ENCODE results near the gene CENPN.

CENPN gene

DNA sequence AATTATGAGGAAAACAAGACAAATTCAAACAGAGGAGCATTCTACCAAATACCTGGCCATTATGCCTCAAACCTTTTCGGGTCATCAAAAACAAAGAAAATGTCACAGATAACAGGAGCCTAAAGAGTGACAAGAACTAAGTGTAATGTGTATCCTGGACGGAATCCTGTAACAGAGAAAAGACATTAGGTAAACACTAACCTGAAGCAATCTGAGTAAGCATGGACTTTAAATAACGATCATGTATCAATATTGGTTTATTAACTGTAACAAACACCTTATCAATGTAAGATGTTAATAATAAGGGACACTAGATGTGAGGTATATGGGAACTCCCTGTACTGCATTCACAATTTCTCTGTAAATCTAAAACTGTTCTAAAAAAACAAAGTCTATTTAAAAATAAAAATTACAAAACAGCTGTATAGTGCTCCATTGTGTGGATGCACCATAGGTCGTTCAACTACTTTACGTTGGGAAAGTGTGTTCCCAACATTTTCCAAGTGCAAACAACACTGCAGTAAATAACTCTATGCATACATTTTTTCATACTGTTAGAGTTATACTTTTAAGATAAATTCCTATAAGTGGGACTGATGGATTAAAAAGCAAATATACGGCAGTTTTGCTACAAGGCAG, 15.1 kb upstream of the CENPN start:
- TF ChIP-seq CTCF (IDR thresholded peaks at IDR 0.05), result no peak
- Histone ChIP-seq H3K27me3 (no peaks in the 10 kb centered on the region), H3K9me3 (no peaks in the 10 kb centered on the region), H3K4me1 (peaks cover 0 to 7% (median 0%) of the 10 kb centered on the region in 4 donors), H3K36me3 (no peaks in the 10 kb centered on the region), H3K27ac (no peak overlapping the region), H3K4me3 (no peak overlapping the region)
- no peak for DNase-seq
- intact Hi-C loops (cut with DNase I; ENCODE audit: low total_unique reads), result loop anchor here (10.0 kb wide), 1 partner anchor 57 kb away; no protein-coding TSS in a partner anchor

GRCh38 chr16:80992676-80993293, 14.2 kb upstream of the CENPN start:
- Histone ChIP-seq H3K27me3 (no peaks in the 10 kb centered on the region), H3K27ac (peak overlapping the region in 1 of 2 donors; percentile 30), H3K4me1 (peaks cover 0 to 7% (median 0%) of the 10 kb centered on the region in 4 donors), H3K36me3 (no peaks in the 10 kb centered on the region), H3K9me3 (no peaks in the 10 kb centered on the region), H3K4me3 (no peak overlapping the region)
- no peak for TF ChIP-seq CTCF (IDR thresholded peaks at IDR 0.05)
- DNase-seq, result no peak
- intact Hi-C loops (cut with DNase I; ENCODE audit: low total_unique reads), result loop anchor here (10.0 kb wide), 1 partner anchor 58 kb away; no protein-coding TSS in a partner anchor

- intact Hi-C loops (cut with DNase I; ENCODE audit: low total_unique reads), result loop anchor here (10.0 kb wide), 1 partner anchor 59 kb away; no protein-coding TSS in a partner anchor
- H3K36me3 ChIP-seq, result no peaks in the 10 kb centered on the region
- no peaks in the 10 kb centered on the region for H3K27me3 ChIP-seq
- H3K9me3 ChIP-seq, result no peaks in the 10 kb centered on the region
- H3K4me1 ChIP-seq, result peaks cover 0 to 7% (median 0%) of the 10 kb centered on the region in 4 donors
- H3K27ac ChIP-seq, result peak overlapping the region in 1 of 2 donors; percentile 30
- no peak overlapping the region for H3K4me3 ChIP-seq
- no peak for DNase-seq
- no peak for TF ChIP-seq CTCF (IDR thresholded peaks at IDR 0.05)
These were observed 13.7 kb upstream of the CENPN start for GRCh38 chr16:80993307-80993706.

DNA sequence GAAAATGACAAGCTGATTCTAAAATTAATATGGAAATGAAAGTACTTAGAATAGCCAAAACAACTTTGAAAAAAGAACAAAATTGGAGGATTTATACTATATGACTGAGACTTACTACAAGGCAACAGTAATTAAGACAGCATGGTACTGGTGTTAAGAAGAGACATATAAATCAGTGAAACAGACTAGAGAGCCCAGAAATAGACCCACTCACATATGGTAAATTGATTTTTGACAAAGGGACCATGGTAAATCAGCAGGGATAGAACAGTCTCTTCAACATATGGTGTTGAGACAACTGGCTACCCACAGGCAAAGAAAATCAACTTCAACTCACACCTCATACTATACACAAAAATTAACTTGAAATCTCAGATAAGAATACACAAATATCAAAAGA, 13.2 kb upstream of the CENPN start:
- peak overlapping the region in 1 of 2 donors; percentile 30 for H3K27ac ChIP-seq
- DNase-seq, result no peak
- H3K9me3 ChIP-seq, result no peaks in the 10 kb centered on the region
- no peaks in the 10 kb centered on the region for H3K27me3 ChIP-seq
- intact Hi-C loops (cut with DNase I; ENCODE audit: low total_unique reads), result loop anchor here (10.0 kb wide), 1 partner anchor 59 kb away; no protein-coding TSS in a partner anchor
- H3K4me3 ChIP-seq, result no peak overlapping the region
- peaks cover 0 to 7% (median 0%) of the 10 kb centered on the region in 4 donors for H3K4me1 ChIP-seq
- H3K36me3 ChIP-seq, result no peaks in the 10 kb centered on the region
- no peak for TF ChIP-seq CTCF (IDR thresholded peaks at IDR 0.05)

DNA sequence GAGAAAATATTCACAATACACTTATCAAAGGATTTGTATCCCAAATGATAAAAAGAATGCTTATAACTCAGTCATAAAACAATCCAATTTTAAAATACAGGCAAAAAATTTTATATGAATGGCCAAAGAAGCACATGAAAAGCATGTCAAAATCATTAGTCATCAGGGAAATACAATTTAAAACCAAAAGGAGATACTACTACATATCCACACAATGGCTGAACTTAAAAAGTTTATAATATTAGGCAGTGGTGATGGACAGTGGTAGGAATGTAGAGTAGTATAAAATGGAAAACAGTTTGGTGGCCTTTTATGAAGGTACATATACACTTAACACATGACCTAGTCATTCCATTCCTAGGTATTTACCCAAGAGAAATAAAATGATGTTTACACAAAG, 12.6 kb upstream of the CENPN start:
- DNase-seq, result no peak
- H3K36me3 ChIP-seq, result no peaks in the 10 kb centered on the region
- no peaks in the 10 kb centered on the region for H3K27me3 ChIP-seq
- no peaks in the 10 kb centered on the region for H3K9me3 ChIP-seq
- H3K4me1 ChIP-seq, result peaks cover 0 to 7% (median 0%) of the 10 kb centered on the region in 4 donors
- no peak overlapping the region for H3K27ac ChIP-seq
- no peak for TF ChIP-seq CTCF (IDR thresholded peaks at IDR 0.05)
- intact Hi-C loops (cut with DNase I; ENCODE audit: low total_unique reads), result loop anchor here (10.0 kb wide), 1 partner anchor 60 kb away; no protein-coding TSS in a partner anchor
- no peak overlapping the region for H3K4me3 ChIP-seq

Data from tibial artery (tissue), 4 donors.